Upper lobe of left lung (tissue), 4 donors: ENCODE data around the gene ST14.

ENCODE experiments used
- CTCF ChIP-seq, 6 experiments: fragments of 450-650 bp in 4 of 6; fragments of 200-600 bp in 2 of 6; sonication (generic) in 2 of 6; IDR thresholded peaks; one replicate each; pipeline ENCODE4 v1.5.1; 2016 to 2019; ENCODE audit warnings: antibody characterized with exemption in 6 of 6
- POLR2A ChIP-seq, 4 donors: fragments of 450-650 bp; IDR thresholded peaks; one replicate each; pipeline ENCODE4 v1.5.1; 2016 to 2017; ENCODE audit warnings: antibody characterized with exemption in 4 of 4, mild to moderate bottlenecking in 2 of 4
- POLR2AphosphoS5 ChIP-seq, 2 donors: sonication (generic); formaldehyde crosslinking; IDR thresholded peaks; one replicate each; pipeline ENCODE4 v1.5.1; 2017; ENCODE audit warnings: antibody characterized with exemption in 2 of 2

- TF ChIP-seq CTCF (IDR thresholded peaks at IDR 0.05) (no peak), POLR2A (IDR thresholded peaks at IDR 0.05) (no peak), POLR2AphosphoS5 (IDR thresholded peaks at IDR 0.05) (no peak)
These were observed 57.1 kb downstream of the ST14 start for GRCh38 chr11:130216591-130217132.
